Tibial artery (tissue), 4 donors: ENCODE results near the gene NDRG4.

ENCODE experiments used
- DNase-seq, 2 donors: peaks; one replicate each; pipeline ENCODE4 v3.0.0-alpha.2; 2019
- H3K27ac ChIP-seq, 2 donors: fragments of 200-600 bp; sonication (generic) in 1 of 2; 1 replicate in 1 of 2; 2 replicates in 1 of 2; pipeline ENCODE4 v1.5.1; 2018 to 2019; ENCODE audit warnings: mild to moderate bottlenecking in 1 of 2
- H3K27me3 ChIP-seq, 2 donors: fragments of 200-600 bp; sonication (generic) in 1 of 2; one replicate each; pipeline versions ENCODE4 v1.5.1 to v1.6.0; 2016 to 2019
- H3K36me3 ChIP-seq, 3 donors: fragments of 200-600 bp; sonication (generic) in 2 of 3; one replicate each; pipeline ENCODE4 v1.5.1; 2016 to 2019; ENCODE audit warnings: mild to moderate bottlenecking in 2 of 3
- H3K4me1 ChIP-seq, 4 donors: fragments of 200-600 bp; sonication (generic) in 2 of 4; 1 replicate in 3 of 4; 2 replicates in 1 of 4; pipeline ENCODE4 v1.5.1; 2016 to 2019
- H3K4me3 ChIP-seq, 2 donors: fragments of 200-600 bp; sonication (generic) in 1 of 2; 1 replicate in 1 of 2; 2 replicates in 1 of 2; pipeline ENCODE4 v1.5.1; 2018 to 2019; ENCODE audit warnings: mild to moderate bottlenecking in 2 of 2
- H3K9me3 ChIP-seq, 3 donors: fragments of 200-600 bp; sonication (generic) in 1 of 3; one replicate each; pipeline ENCODE4 v1.5.1; 2016 to 2019
- CTCF ChIP-seq, 2 experiments: fragments of 200-600 bp in 1 of 2; fragments of 450-650 bp in 1 of 2; IDR thresholded peaks; one replicate each; pipeline ENCODE4 v1.5.1; 2017 to 2019; ENCODE audit warnings: antibody characterized with exemption in 2 of 2, mild to moderate bottlenecking in 1 of 2, moderate library complexity in 1 of 2
- intact Hi-C: fragments of 100-400 bp; cut with DNase I; formaldehyde crosslinking; loops from one replicate; pipeline ENCODE4 v1.15.0; 2023; ENCODE audit warnings: low total_unique reads

Gene NDRG4

GRCh38 chr16:58454178-58454577 is 45.8 kb upstream of the NDRG4 start:
- TF ChIP-seq CTCF (IDR thresholded peaks at IDR 0.05): no peak
- Histone ChIP-seq H3K27ac (no peak overlapping the region), H3K4me3 (no peak overlapping the region), H3K36me3 (no peaks in the 10 kb centered on the region), H3K27me3 (peaks cover 0 to 10% of the 10 kb centered on the region in 2 donors), H3K4me1 (no peaks in the 10 kb centered on the region), H3K9me3 (no peaks in the 10 kb centered on the region)
- intact Hi-C loops: no loop called here
- DNase-seq: no peak

DNA sequence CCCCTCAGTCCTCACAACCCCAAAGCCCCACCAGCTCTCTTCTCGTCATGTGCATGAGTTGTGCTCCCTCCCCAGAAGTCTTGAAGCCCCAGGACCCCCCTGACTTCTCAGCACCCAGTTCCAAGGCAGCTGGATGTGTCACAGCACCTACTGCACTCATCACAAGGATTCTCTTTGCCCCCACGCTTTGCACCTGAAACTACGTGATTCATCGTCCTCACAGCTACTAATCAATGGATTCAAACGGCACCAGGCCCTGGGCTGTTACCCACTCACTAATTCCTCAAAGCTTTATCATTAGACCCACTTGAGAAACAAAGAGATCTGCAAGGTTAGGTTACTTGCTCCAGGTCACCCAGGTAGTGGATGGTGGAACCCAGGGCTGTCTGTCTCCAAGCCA is 45.1 kb upstream of the NDRG4 start:
- Histone ChIP-seq H3K27me3 (peaks cover 0 to 10% of the 10 kb centered on the region in 2 donors), H3K36me3 (no peaks in the 10 kb centered on the region), H3K27ac (no peak overlapping the region), H3K4me3 (no peak overlapping the region), H3K9me3 (no peaks in the 10 kb centered on the region), H3K4me1 (no peaks in the 10 kb centered on the region)
- intact Hi-C loops: no loop called here
- DNase-seq: no peak
- TF ChIP-seq CTCF (IDR thresholded peaks at IDR 0.05): no peak

- no peaks in the 10 kb centered on the region for H3K36me3 ChIP-seq
- intact Hi-C loops: no loop called here
- H3K27ac ChIP-seq: no peak overlapping the region
- H3K9me3 ChIP-seq: no peaks in the 10 kb centered on the region
- no peak for TF ChIP-seq CTCF (IDR thresholded peaks at IDR 0.05)
- H3K27me3 ChIP-seq: peaks cover 0 to 10% of the 10 kb centered on the region in 2 donors
- H3K4me1 ChIP-seq: no peaks in the 10 kb centered on the region
- DNase-seq: no peak
- H3K4me3 ChIP-seq: no peak overlapping the region
Measured at GRCh38 chr16:58455750-58456149, 44.2 kb upstream of the NDRG4 start.

DNA sequence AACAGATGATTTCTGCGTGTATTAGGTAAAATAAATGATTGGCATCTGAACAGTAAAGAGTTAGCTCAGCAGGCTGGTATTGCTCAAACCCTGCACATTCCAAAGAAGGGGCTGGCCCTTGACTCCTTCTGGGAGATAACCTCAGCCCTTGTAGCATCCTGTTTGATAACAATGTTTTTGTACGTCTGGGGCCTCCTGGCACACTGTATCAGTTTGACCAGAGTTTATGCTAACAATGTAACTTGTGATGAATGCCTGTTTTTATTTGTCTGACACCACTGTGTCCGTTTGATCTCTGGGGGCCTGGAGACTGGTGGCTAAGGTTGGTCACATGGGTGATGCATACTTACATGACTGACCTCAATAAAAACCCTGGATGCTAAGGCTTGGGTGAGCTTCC is 43.8 kb upstream of the NDRG4 start:
- Histone ChIP-seq H3K4me3 (no peak overlapping the region), H3K27ac (no peak overlapping the region), H3K4me1 (no peaks in the 10 kb centered on the region), H3K27me3 (peaks cover 0 to 9% of the 10 kb centered on the region in 2 donors), H3K36me3 (no peaks in the 10 kb centered on the region), H3K9me3 (no peaks in the 10 kb centered on the region)
- TF ChIP-seq CTCF (IDR thresholded peaks at IDR 0.05): no peak
- no peak for DNase-seq
- intact Hi-C loops: no loop called here

GRCh38 chr16:58458606-58459343 is 41.2 kb upstream of the NDRG4 start:
- Histone ChIP-seq H3K27me3 (peaks cover 0 to 28% of the 10 kb centered on the region in 2 donors), H3K9me3 (no peaks in the 10 kb centered on the region), H3K36me3 (no peaks in the 10 kb centered on the region), H3K27ac (no peak overlapping the region), H3K4me3 (no peak overlapping the region), H3K4me1 (peaks cover 0 to 11% (median 5%) of the 10 kb centered on the region in 4 donors)
- no peak for DNase-seq
- TF ChIP-seq CTCF (IDR thresholded peaks at IDR 0.05): no peak
- intact Hi-C loops: no loop called here
